Activated CD8-positive, alpha-beta memory T cell treated with anti-CD3 and anti-CD28 coated beads, Interleukin-2, amount 10 ng/mL, durations not matched to agents 7 days and 5 days (primary cell): ENCODE results near the gene NMRK2. TPM values are rescaled to one million over a fixed set of nuclear protein-coding genes. Genes with fewer than 3 reads are reported as not detected.

ENCODE experiments used
- ATAC-seq: fragments of 150-1000 bp; cut with Tn5 transposase; one replicate; pipeline ENCODE4 v1.10.0; 2021; ENCODE audit warnings: moderate library complexity
- CTCF ChIA-PET: fragments of 350-600 bp; sonication (Branson Sonifier 250); formaldehyde crosslinking; loops from one replicate; lab custom pipeline; 2021; ENCODE audit warnings: antibody characterized with exemption; lab: Charles Lee
- DNase-seq: peaks from one replicate; pipeline ENCODE4 v3.0.0-alpha.2; 2020
- H3K27ac Mint-ChIP-seq: one replicate; pipeline ENCODE4 v1.8.0; 2021; ENCODE audit warnings: mild to moderate bottlenecking, mixed read lengths
- H3K27me3 Mint-ChIP-seq: one replicate; pipeline ENCODE4 v1.8.0; 2021; ENCODE audit warnings: mixed read lengths
- H3K36me3 Mint-ChIP-seq: one replicate; pipeline ENCODE4 v1.8.0; 2021; ENCODE audit warnings: mild to moderate bottlenecking, mixed read lengths
- H3K4me1 Mint-ChIP-seq: one replicate; pipeline ENCODE4 v1.8.0; 2021; ENCODE audit warnings: mixed read lengths
- H3K4me3 Mint-ChIP-seq: one replicate; pipeline ENCODE4 v1.8.0; 2021; ENCODE audit warnings: mild to moderate bottlenecking, moderate library complexity, mixed read lengths
- H3K9me3 Mint-ChIP-seq: one replicate; pipeline ENCODE4 v1.8.0; 2022; ENCODE audit warnings: low read depth, mixed read lengths
- total RNA-seq, 2 experiments: library from RNA; stranded (reverse); gene quantifications; one replicate each; pipeline ENCODE4 v1.2.3, GENCODE V29; 2021

NMRK2 gene
- total RNA-seq, 2 experiments from 2014 or later = not detected

- DNase-seq (peak; percentile 41), ATAC-seq (no peak)
- H3K27ac Mint-ChIP-seq = no peak overlapping the region
- H3K36me3 Mint-ChIP-seq = peaks cover 56% of the 10 kb centered on the region
- H3K4me3 Mint-ChIP-seq = no peak overlapping the region
- no peaks in the 10 kb centered on the region for H3K9me3 Mint-ChIP-seq
- CTCF ChIA-PET = interaction anchor here (1.3 kb wide), 1 partner anchor 10 kb away, joined by 8 read pairs; no protein-coding TSS in a partner anchor
- peaks cover 27% of the 10 kb centered on the region for H3K4me1 Mint-ChIP-seq
- H3K27me3 Mint-ChIP-seq = no peaks in the 10 kb centered on the region
These were observed 44.6 kb downstream of the NMRK2 start for GRCh38 chr19:3977242-3978143.

GRCh38 chr19:3978145-3978544 is 45.3 kb downstream of the NMRK2 start:
- Mint-ChIP-seq H3K4me3 (no peak overlapping the region), H3K9me3 (no peaks in the 10 kb centered on the region), H3K27me3 (no peaks in the 10 kb centered on the region), H3K4me1 (peaks cover 34% of the 10 kb centered on the region), H3K27ac (peak overlapping the region; percentile 19), H3K36me3 (peaks cover 62% of the 10 kb centered on the region)
- no peak for DNase-seq
- CTCF ChIA-PET = no interaction called here
- no peak for ATAC-seq

- Mint-ChIP-seq H3K4me3 (no peak overlapping the region), H3K9me3 (no peaks in the 10 kb centered on the region), H3K27me3 (no peaks in the 10 kb centered on the region), H3K27ac (peak overlapping the region; percentile 18), H3K4me1 (peaks cover 45% of the 10 kb centered on the region), H3K36me3 (peaks cover 73% of the 10 kb centered on the region)
- CTCF ChIA-PET = interaction anchor here (1.0 kb wide), 1 partner anchor 228 kb away, joined by 3 read pairs; no protein-coding TSS in a partner anchor
- ATAC-seq (no peak), DNase-seq (no peak)
These were observed 46.4 kb downstream of the NMRK2 start for GRCh38 chr19:3979289-3979673.

GRCh38 chr19:3979674-3980352 is 46.9 kb downstream of the NMRK2 start:
- peaks cover 79% of the 10 kb centered on the region for H3K36me3 Mint-ChIP-seq

DNA sequence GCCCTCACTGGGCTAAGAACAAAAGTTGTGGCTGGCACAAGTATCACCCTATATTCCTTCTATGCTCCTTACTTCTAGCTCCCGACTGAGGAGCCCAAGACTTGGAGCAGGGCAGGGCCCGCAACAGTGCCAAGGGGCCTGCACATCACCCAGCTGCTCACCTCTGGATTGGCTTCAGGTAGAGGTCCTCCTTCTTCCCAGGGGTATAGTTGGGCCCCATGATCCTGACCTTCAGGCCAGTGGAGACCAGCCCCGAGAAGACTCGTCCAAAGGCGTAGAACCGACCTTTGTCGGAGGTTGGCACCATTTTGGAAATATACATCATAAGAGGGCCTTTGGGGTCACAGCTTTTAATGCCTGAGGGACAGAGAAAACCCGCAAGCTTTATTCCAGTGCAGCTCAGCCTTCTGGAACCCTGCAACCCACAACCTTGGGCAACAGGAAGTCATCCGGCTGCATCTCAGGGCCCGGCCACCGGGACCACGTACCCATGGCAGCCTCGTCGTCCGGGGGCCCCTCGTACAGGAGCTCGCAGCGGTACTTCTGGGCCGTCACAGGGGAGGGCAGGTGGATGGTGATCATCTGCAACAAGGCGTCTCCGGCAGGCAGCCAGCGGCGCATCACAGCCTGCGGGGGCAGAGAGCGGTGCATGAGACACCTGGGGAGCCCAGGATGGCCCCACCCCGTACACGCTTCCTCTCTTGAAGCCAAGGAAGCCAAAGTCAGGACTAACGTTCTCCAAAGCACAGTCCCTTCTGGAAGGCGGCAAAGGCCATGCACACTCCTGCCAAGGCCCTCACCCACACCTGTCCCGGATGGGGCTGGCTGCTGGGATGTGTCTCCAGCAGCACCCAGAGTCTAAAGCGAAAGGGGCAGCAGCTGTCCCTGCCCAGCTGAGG is 47.7 kb downstream of the NMRK2 start:
- CTCF ChIA-PET = interaction anchor here (0.6 kb wide), 1 partner anchor 186 kb away, joined by 3 read pairs; no protein-coding TSS in a partner anchor
- no peaks in the 10 kb centered on the region for H3K27me3 Mint-ChIP-seq
- H3K4me1 Mint-ChIP-seq = peaks cover 48% of the 10 kb centered on the region
- ATAC-seq (no peak), DNase-seq (no peak)
- no peak overlapping the region for H3K27ac Mint-ChIP-seq
- no peak overlapping the region for H3K4me3 Mint-ChIP-seq
- no peaks in the 10 kb centered on the region for H3K9me3 Mint-ChIP-seq
- peaks cover 79% of the 10 kb centered on the region for H3K36me3 Mint-ChIP-seq

More at GRCh38 chr19:3979674-3980352, 46.9 kb downstream of the NMRK2 start:
- Mint-ChIP-seq H3K27ac (no peak overlapping the region), H3K4me3 (no peak overlapping the region), H3K27me3 (no peaks in the 10 kb centered on the region), H3K4me1 (peaks cover 46% of the 10 kb centered on the region), H3K9me3 (no peaks in the 10 kb centered on the region)
- CTCF ChIA-PET = interaction anchor here (0.6 to 1.0 kb wide), 2 partner anchors 185 to 227 kb away, joined by 3 read pairs; no protein-coding TSS in a partner anchor
- DNase-seq = no peak
- ATAC-seq = no peak

DNA sequence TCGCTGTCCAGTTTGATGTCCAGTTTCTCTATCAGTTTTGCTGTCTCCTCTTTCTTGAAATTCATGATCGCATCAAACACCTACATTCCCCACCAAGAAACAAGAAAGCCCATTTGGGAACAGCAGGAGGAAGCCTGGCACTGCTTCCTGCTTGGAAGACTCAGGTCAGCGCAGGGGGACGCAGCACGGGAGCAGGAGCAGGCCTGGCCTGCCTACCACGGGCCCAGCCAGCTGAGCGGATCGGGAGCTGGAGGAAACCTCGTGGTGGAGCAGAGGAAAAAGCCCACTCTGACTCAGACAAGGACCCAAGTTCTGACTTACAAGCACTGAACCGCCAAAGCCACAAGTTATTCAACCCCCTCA is 48.5 kb downstream of the NMRK2 start:
- Mint-ChIP-seq H3K36me3 (peaks cover 71% of the 10 kb centered on the region), H3K4me1 (peaks cover 51% of the 10 kb centered on the region), H3K27me3 (no peaks in the 10 kb centered on the region), H3K27ac (no peak overlapping the region), H3K4me3 (no peak overlapping the region), H3K9me3 (no peaks in the 10 kb centered on the region)
- CTCF ChIA-PET = no interaction called here
- no peak for DNase-seq
- no peak for ATAC-seq

DNA sequence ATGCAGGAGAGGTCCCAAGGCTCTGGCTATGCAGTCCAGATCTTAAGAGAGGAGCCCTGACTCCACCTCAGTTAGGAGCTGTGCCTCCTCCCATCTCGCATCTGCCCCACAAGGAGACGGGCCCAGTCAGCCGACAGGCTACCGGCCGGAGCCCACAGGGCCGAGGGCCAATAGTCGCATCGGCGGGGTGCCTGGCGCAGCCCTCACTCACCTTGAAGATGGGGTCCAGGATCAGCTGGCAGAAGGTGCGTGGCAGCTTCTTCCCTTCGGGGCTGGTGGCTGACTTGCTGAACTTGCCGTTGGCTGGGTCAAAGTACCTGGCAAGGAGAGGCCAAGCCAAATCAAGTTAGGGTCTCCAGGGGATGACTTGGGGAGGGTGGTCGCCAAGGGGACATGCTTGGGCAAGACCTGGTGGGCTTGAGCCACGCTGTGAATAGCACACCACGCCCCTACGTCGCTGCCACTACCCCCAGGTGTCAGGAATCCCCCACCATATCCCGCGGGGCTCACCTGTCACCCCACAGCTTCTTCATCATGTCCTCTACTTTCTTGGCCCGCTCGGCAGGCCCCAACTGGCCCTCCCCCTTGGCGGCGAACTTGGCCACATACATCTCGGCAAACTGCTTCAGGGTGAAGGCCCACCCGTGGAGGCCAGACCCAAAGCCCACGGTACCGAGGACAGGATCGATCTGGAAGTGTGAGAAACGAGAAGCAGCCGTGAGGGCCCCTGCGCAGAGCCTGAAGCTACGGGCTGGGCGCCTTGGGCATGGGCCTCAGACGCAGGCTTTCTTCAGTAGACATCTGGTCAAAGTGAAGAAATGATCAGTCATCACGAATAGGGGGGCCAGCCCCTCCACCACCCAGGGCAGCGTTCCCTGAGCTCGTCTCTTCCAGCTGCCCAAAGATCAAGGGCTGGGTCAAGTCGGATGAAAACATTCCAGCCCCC is 49.1 kb downstream of the NMRK2 start:
- Mint-ChIP-seq H3K4me1 (peaks cover 57% of the 10 kb centered on the region), H3K36me3 (peaks cover 69% of the 10 kb centered on the region), H3K27me3 (no peaks in the 10 kb centered on the region), H3K4me3 (no peak overlapping the region), H3K9me3 (no peaks in the 10 kb centered on the region), H3K27ac (peak overlapping the region; percentile 97)
- ATAC-seq (no peak), DNase-seq (no peak)
- CTCF ChIA-PET = no interaction called here

- Mint-ChIP-seq H3K36me3 (peaks cover 60% of the 10 kb centered on the region), H3K4me3 (peak overlapping the region; percentile 98), H3K4me1 (peaks cover 59% of the 10 kb centered on the region), H3K27ac (peak overlapping the region; percentile 97), H3K9me3 (no peaks in the 10 kb centered on the region), H3K27me3 (no peaks in the 10 kb centered on the region)
- ATAC-seq (no peak), DNase-seq (no peak)
- CTCF ChIA-PET = interaction anchor here (2.8 kb wide), 1 partner anchor 11 kb away, joined by 17 read pairs; the partner anchor contains the start of gene DAPK3
These were observed 50.1 kb downstream of the NMRK2 start for GRCh38 chr19:3982701-3983541.

- Mint-ChIP-seq H3K9me3 (no peaks in the 10 kb centered on the region), H3K4me3 (peak overlapping the region; percentile 98), H3K4me1 (peaks cover 56% of the 10 kb centered on the region), H3K27me3 (no peaks in the 10 kb centered on the region), H3K36me3 (peaks cover 56% of the 10 kb centered on the region), H3K27ac (peak overlapping the region; percentile 97)
- DNase-seq (no peak), ATAC-seq (no peak)
- CTCF ChIA-PET = interaction anchor here (2.7 to 2.8 kb wide), 3 partner anchors 12 to 219 kb away, joined by 15 to 31 read pairs (median 17); partner anchors contain the start of gene DAPK3
These were observed 50.7 kb downstream of the NMRK2 start for GRCh38 chr19:3983542-3983914.

- H3K36me3 Mint-ChIP-seq = peaks cover 53% of the 10 kb centered on the region
- CTCF ChIA-PET = interaction anchor here (2.7 to 2.8 kb wide), 3 partner anchors 12 to 218 kb away, joined by 15 to 31 read pairs (median 17); partner anchors contain the start of gene DAPK3
- peaks cover 56% of the 10 kb centered on the region for H3K4me1 Mint-ChIP-seq
- no peaks in the 10 kb centered on the region for H3K27me3 Mint-ChIP-seq
- H3K27ac Mint-ChIP-seq = peak overlapping the region; percentile 97
- ATAC-seq = no peak
- peak overlapping the region; percentile 98 for H3K4me3 Mint-ChIP-seq
- no peaks in the 10 kb centered on the region for H3K9me3 Mint-ChIP-seq
- DNase-seq = peak; percentile 65
These were observed 51.2 kb downstream of the NMRK2 start for GRCh38 chr19:3983936-3984583.

- Mint-ChIP-seq H3K4me3 (peak overlapping the region; percentile 98), H3K27me3 (no peaks in the 10 kb centered on the region), H3K36me3 (peaks cover 49% of the 10 kb centered on the region), H3K27ac (peak overlapping the region; percentile 97), H3K4me1 (peaks cover 54% of the 10 kb centered on the region), H3K9me3 (no peaks in the 10 kb centered on the region)
- CTCF ChIA-PET = interaction anchor here (1.6 to 2.8 kb wide), 7 partner anchors 13 to 222 kb away, joined by 4 to 31 read pairs (median 13); partner anchors contain the start of genes DAPK3, MRPL54 and PIAS4
- DNase-seq (no peak), ATAC-seq (no peak)
These were observed 51.7 kb downstream of the NMRK2 start for GRCh38 chr19:3984584-3984907.
